IMR-90 (cell line): Measurements from ENCODE around the gene NRXN2. TPM values are rescaled to one million over a fixed set of nuclear protein-coding genes. Genes with fewer than 3 reads are reported as not detected.

Experiments
- ATAC-seq: fragments of 200-7000 bp; cut with Tn5 transposase; 2 replicates; pipeline ENCODE4 v1.9.1; 2020; ENCODE audit warnings: low read depth, mild to moderate bottlenecking, moderate library complexity
- BruUV-seq: library from RNA; stranded (reverse); fragments of 400-500 nt; replicated peaks from 2 replicates; lab custom pipeline; 2021; lab: Mats Ljungman, UMichigan
- CTCF ChIA-PET: fragments of 300-600 bp; formaldehyde crosslinking; extraction: SDS; loops from one replicate; lab custom pipeline; 2021; ENCODE audit warnings: antibody characterized with exemption; lab: Yijun Ruan, JAX
- POLR2A ChIA-PET: fragments of 300-600 bp; sonication (Branson Sonifier 250); formaldehyde crosslinking; loops from one replicate; lab custom pipeline; 2022; ENCODE audit warnings: antibody characterized with exemption; ENCODE audit not compliant: unreplicated experiment; lab: Charles Lee
- DNase-seq: peaks from one replicate; pipeline ENCODE4 v3.0.0; 2013
- H2AFZ ChIP-seq: replicated peaks from 2 replicates; pipeline ENCODE3; 2013; ENCODE audit warnings: low read length, mild to moderate bottlenecking; ENCODE audit not compliant: poor library complexity
- H2AK5ac ChIP-seq: 2 replicates; pipeline ENCODE4 v1.6.1; 2013; ENCODE audit warnings: low read depth, low read length, inconsistent platforms
- H2AK9ac ChIP-seq: replicated peaks from 2 replicates; pipeline ENCODE3; 2013; ENCODE audit warnings: mild to moderate bottlenecking, low read depth, low read length, moderate library complexity; ENCODE audit not compliant: poor library complexity
- H2BK120ac ChIP-seq: 2 replicates; pipeline ENCODE4 v1.6.1; 2013; ENCODE audit warnings: low read depth, low read length, inconsistent platforms
- H2BK15ac ChIP-seq: 3 replicates; pipeline ENCODE4 v1.6.1; 2013; ENCODE audit warnings: low read depth, low read length, inconsistent platforms
- H2BK20ac ChIP-seq: 2 replicates; pipeline ENCODE4 v1.6.1; 2013; ENCODE audit warnings: low read depth, mild to moderate bottlenecking, inconsistent platforms, low read length, moderate library complexity
- H2BK5ac ChIP-seq: 2 replicates; pipeline ENCODE4 v1.6.1; 2013; ENCODE audit warnings: mild to moderate bottlenecking, low read depth, low read length, inconsistent platforms; ENCODE audit not compliant: poor library complexity, severe bottlenecking
- H3K14ac ChIP-seq: replicated peaks from 2 replicates; pipeline ENCODE4 v1.6.1; 2013; ENCODE audit warnings: low read depth, low read length, inconsistent platforms
- H3K18ac ChIP-seq: 2 replicates; pipeline ENCODE4 v1.6.1; 2013; ENCODE audit warnings: low read depth, low read length, control low read depth
- H3K23ac ChIP-seq: 2 replicates; pipeline ENCODE4 v1.6.1; 2013; ENCODE audit warnings: low read depth, low read length, inconsistent platforms
- H3K27ac ChIP-seq: 2 replicates; pipeline ENCODE4 v1.5.1; 2013; ENCODE audit warnings: mild to moderate bottlenecking, control low read depth, low read length; ENCODE audit not compliant: insufficient read depth
- H3K27me3 ChIP-seq: 2 replicates; pipeline ENCODE4 v1.6.1; 2013; ENCODE audit warnings: low read length; ENCODE audit not compliant: control insufficient read depth, insufficient read depth
- H3K36me3 ChIP-seq: 2 replicates; pipeline ENCODE4 v1.6.1; 2013; ENCODE audit warnings: low read length, mixed read lengths; ENCODE audit not compliant: control insufficient read depth, insufficient read depth
- H3K4ac ChIP-seq: 2 replicates; pipeline ENCODE4 v1.6.1; 2013; ENCODE audit warnings: low read depth, low read length, inconsistent platforms
- H3K4me1 ChIP-seq: 2 replicates; pipeline ENCODE4 v1.6.1; 2013; ENCODE audit warnings: low read length, mixed read lengths; ENCODE audit not compliant: control insufficient read depth, insufficient read depth
- H3K4me2 ChIP-seq: 2 replicates; pipeline ENCODE4 v1.6.1; 2013; ENCODE audit warnings: low read depth, mild to moderate bottlenecking, control low read depth, low read length, moderate library complexity
- H3K4me3 ChIP-seq: 2 replicates; pipeline ENCODE4 v1.5.1; 2013; ENCODE audit warnings: low read depth, mild to moderate bottlenecking, control low read depth, low read length, moderate library complexity; ENCODE audit not compliant: insufficient read depth
- H3K56ac ChIP-seq: 2 replicates; pipeline ENCODE4 v1.6.1; 2013; ENCODE audit warnings: low read length, inconsistent platforms; ENCODE audit not compliant: insufficient read depth; ENCODE audit errors: extremely low read depth
- H3K79me1 ChIP-seq, 2 experiments: 2 replicates each; pipeline ENCODE4 v1.6.1; 2013; ENCODE audit warnings: low read length in 2 of 2, inconsistent platforms in 1 of 2, low read depth in 1 of 2
- H3K9ac ChIP-seq: 2 replicates; pipeline ENCODE4 v1.6.1; 2013; ENCODE audit warnings: low read depth, low read length, control low read depth
- H3K9me1 ChIP-seq: 2 replicates; pipeline ENCODE4 v1.6.1; 2013; ENCODE audit warnings: low read length, inconsistent platforms; ENCODE audit not compliant: insufficient read depth
- H3K9me3 ChIP-seq: 2 replicates; pipeline ENCODE4 v1.6.1; 2013; ENCODE audit warnings: low read length; ENCODE audit not compliant: control insufficient read depth, insufficient read depth
- H4K20me1 ChIP-seq: 2 replicates; pipeline ENCODE4 v1.6.1; 2013; ENCODE audit warnings: low read length, inconsistent platforms; ENCODE audit not compliant: insufficient read depth
- H4K5ac ChIP-seq: 2 replicates; pipeline ENCODE4 v1.6.1; 2013; ENCODE audit warnings: mild to moderate bottlenecking, low read depth, low read length, control low read depth
- H4K8ac ChIP-seq, 2 experiments: 2 replicates each; pipeline ENCODE4 v1.6.1; 2013; ENCODE audit warnings: low read depth in 2 of 2, low read length in 2 of 2, control low read depth in 1 of 2, inconsistent platforms in 1 of 2
- H4K91ac ChIP-seq: 2 replicates; pipeline ENCODE4 v1.6.1; 2013; ENCODE audit warnings: low read depth, low read length, inconsistent platforms; ENCODE audit not compliant: insufficient read depth
- BHLHE40 ChIP-seq: fragments of 150-350 bp; IDR thresholded peaks from 2 replicates; pipeline ENCODE4 v1.6.1; 2016; ENCODE audit warnings: mild to moderate bottlenecking, low read depth, low read length
- CEBPB ChIP-seq: IDR thresholded peaks from 2 replicates; pipeline ENCODE4 v1.6.1; 2012; ENCODE audit warnings: low read depth, low read length, improper control_type of control experiment
- CHD1 ChIP-seq: IDR thresholded peaks from 2 replicates; pipeline ENCODE4 v1.6.1; 2012; ENCODE audit warnings: low read depth, low read length, improper control_type of control experiment
- CTCF ChIP-seq: conservative IDR thresholded peaks from 2 replicates; pipeline ENCODE4 v1.5.1; 2012; ENCODE audit warnings: mild to moderate bottlenecking, low read depth, low read length, improper control_type of control experiment
- ELK1 ChIP-seq: fragments of 150-350 bp; IDR thresholded peaks from 2 replicates; pipeline ENCODE4 v1.6.1; 2016; ENCODE audit warnings: low read depth, mild to moderate bottlenecking, low read length, moderate library complexity, borderline replicate concordance
- FOS ChIP-seq: fragments of 150-350 bp; IDR thresholded peaks from 2 replicates; pipeline ENCODE4 v1.6.1; 2016; ENCODE audit warnings: low read depth, low read length
- MAFK ChIP-seq: IDR thresholded peaks from 2 replicates; pipeline ENCODE4 v1.6.1; 2012; ENCODE audit warnings: low read depth, low read length, improper control_type of control experiment
- MAZ ChIP-seq: IDR thresholded peaks from 2 replicates; pipeline ENCODE4 v1.6.1; 2012; ENCODE audit warnings: low read depth, mild to moderate bottlenecking, low read length, improper control_type of control experiment, moderate library complexity, borderline replicate concordance
- NFE2L2 ChIP-seq: fragments of 150-350 bp; IDR thresholded peaks from 2 replicates; pipeline ENCODE4 v1.6.1; 2016; ENCODE audit warnings: low read depth, mild to moderate bottlenecking, low read length
- RAD21 ChIP-seq: IDR thresholded peaks from 2 replicates; pipeline ENCODE4 v1.6.1; 2012; ENCODE audit warnings: low read length, improper control_type of control experiment
- RCOR1 ChIP-seq: IDR thresholded peaks from 2 replicates; pipeline ENCODE4 v1.6.1; 2012; ENCODE audit warnings: mild to moderate bottlenecking, low read length, improper control_type of control experiment; ENCODE audit not compliant: insufficient replicate concordance
- RFX5 ChIP-seq: IDR thresholded peaks from 2 replicates; pipeline ENCODE4 v1.8.0; 2012; ENCODE audit warnings: low read depth, mild to moderate bottlenecking, low read length, moderate library complexity
- SMC3 ChIP-seq: fragments of 150-350 bp; IDR thresholded peaks from 2 replicates; pipeline ENCODE4 v1.6.1; 2016; ENCODE audit warnings: low read depth, mild to moderate bottlenecking, antibody characterized with exemption, low read length, moderate library complexity
- USF2 ChIP-seq: fragments of 150-350 bp; IDR thresholded peaks from 2 replicates; pipeline ENCODE4 v1.6.1; 2017; ENCODE audit warnings: mild to moderate bottlenecking, antibody characterized with exemption, low read length, low read depth
- WGBS, 2 experiments: methylation state at CpG; one replicate each; pipeline versions ENCODE4 v1.1.5 to v1.1.7; 2013; ENCODE audit warnings: missing lambda C conversion rate in 2 of 2; ENCODE audit not compliant: insufficient read length in 1 of 2; ENCODE audit errors: extremely low coverage in 2 of 2; 5-methylcytosine and 5-hydroxymethylcytosine counted together
- dilution Hi-C: fragments of 300-500 bp; cut with HindIII; formaldehyde crosslinking; loops from one replicate; pipeline ENCODE4 v1.14.3; 2018; ENCODE audit warnings: low sequenced_read_pairs; ENCODE audit not compliant: unreplicated experiment
- in situ Hi-C: fragments of 300-500 bp; cut with MboI; formaldehyde crosslinking; loops from 3 replicates; pipeline ENCODE4 v1.14.3; 2019; ENCODE audit warnings: low sequenced_read_pairs, inconsistent platforms, mixed read lengths
- intact Hi-C: fragments of 100-400 bp; cut with micrococcal nuclease; formaldehyde crosslinking; loops from 2 replicates; pipeline ENCODE4 v1.10.0; 2022
- polyA plus RNA-seq, 3 experiments: library from polyadenylated mRNA; depleted of rRNA; stranded (reverse); fragments of >200 nt; gene quantifications; 2 replicates each; pipeline ENCODE4 v1.2.3, GENCODE V29; 2012; ENCODE audit warnings: low replicate concordance in 1 of 3
- total RNA-seq: library from RNA; depleted of rRNA; stranded (reverse); fragments of >200 nt; gene quantifications from 2 replicates; pipeline ENCODE4 v1.2.3, GENCODE V29; 2012

NRXN2 gene
- total and polyA plus RNA-seq, 2 of the 4 experiments (the other 2 are of a cell fraction): 0.18 to 0.22 TPM

- H3K4me2 ChIP-seq: no peak overlapping the region
- ChIA-PET POLR2A (interaction anchor here (0.6 kb wide), 1 partner anchor 117 kb away, joined by 3 read pairs; no protein-coding TSS in a partner anchor), CTCF (no interaction called here)
- no peak overlapping the region for H3K4me3 ChIP-seq
- no peaks in the 10 kb centered on the region for H3K4me1 ChIP-seq
- H2AK5ac ChIP-seq: no peak overlapping the region
- H3K27ac ChIP-seq: no peak overlapping the region
- H4K91ac ChIP-seq: no peak overlapping the region
- H3K14ac ChIP-seq: no peak overlapping the region
- in situ Hi-C loops (no loop called here), intact Hi-C loops (no loop called here), dilution Hi-C loops (no loop called here)
- no peak overlapping the region for H2AFZ ChIP-seq
- no peaks in the 10 kb centered on the region for H4K20me1 ChIP-seq
- no peaks in the 10 kb centered on the region for H3K9me1 ChIP-seq
- no peak overlapping the region for H2BK20ac ChIP-seq
- H2BK15ac ChIP-seq: no peak overlapping the region
- H4K8ac ChIP-seq: no peak overlapping the region
- WGBS, 2 experiments: 64% methylated on average over 24 of the region's 34 CpGs; no CpG with 5 or more reads in 1 of the 2 experiments
- H3K79me1 ChIP-seq: no peaks in the 10 kb centered on the region
- H3K36me3 ChIP-seq: no peaks in the 10 kb centered on the region
- ATAC-seq: no peak
- no peak overlapping the region for H3K56ac ChIP-seq
- H2BK5ac ChIP-seq: no peak overlapping the region
- H3K18ac ChIP-seq: no peak overlapping the region
- peaks cover 26% of the 10 kb centered on the region for H3K27me3 ChIP-seq
- no peak overlapping the region for H3K4ac ChIP-seq
- TF ChIP-seq CTCF (no peak), NFE2L2 (no peak), BHLHE40 (no peak), MAZ (no peak), ELK1 (no peak), RFX5 (no peak), FOS (no peak), RCOR1 (no peak), SMC3 (no peak), CHD1 (no peak), RAD21 (no peak), MAFK (no peak), USF2 (no peak), CEBPB (no peak)
- H3K23ac ChIP-seq: no peak overlapping the region
- H2BK120ac ChIP-seq: no peak overlapping the region
- BruUV-seq: no TSS peak
- H3K9ac ChIP-seq: no peak overlapping the region
- no peak overlapping the region for H4K5ac ChIP-seq
- H3K9me3 ChIP-seq: no peaks in the 10 kb centered on the region
- H2AK9ac ChIP-seq: no peak overlapping the region
- DNase-seq: no peak
These were observed 154.9 kb downstream of the NRXN2 start for GRCh38 chr11:64568041-64568571.
